OCI-LY1 (cell line): ENCODE results near the gene GSPT1.
"Not testable (repeated sequence)": the region's sequence is repeated elsewhere in the genome, so short reads cannot be mapped to it uniquely, and the experiment has no call there.

Source experiments
- CTCF ChIP-seq: fragments of 200-600 bp; sonication (generic), shearing (Covaris generic); IDR thresholded peaks from 2 replicates; pipeline ENCODE4 v1.5.1; 2017; ENCODE audit warnings: mild to moderate bottlenecking, antibody characterized with exemption, low read length, moderate library complexity, mixed read lengths
- EZH2 ChIP-seq: fragments of 200-600 bp; sonication (generic), shearing (Covaris generic); IDR thresholded peaks from 2 replicates; pipeline ENCODE4 v1.8.0; 2017; ENCODE audit warnings: borderline replicate concordance, mixed run types, mild to moderate bottlenecking, antibody characterized with exemption, low read length, moderate library complexity, mixed read lengths

GRCh38 chr16:11953576-11953975, 37.8 kb upstream of the GSPT1 start:
- TF ChIP-seq CTCF, EZH2: not testable (repeated sequence)
